Activated CD4-positive, alpha-beta T cell treated with anti-CD3 and anti-CD28 coated beads, Interleukin-10, Interleukin-2, amounts not matched to agents 100 ng/mL and 50 ng/mL, durations not matched to agents 16 hours and 8 hours (primary cell): ENCODE measurements around the gene FIGNL2.
"Not testable (repeated sequence)": the region's sequence is repeated elsewhere in the genome, so short reads cannot be mapped to it uniquely, and the experiment has no call there.

ENCODE experiments used
- DNase-seq: peaks from one replicate; pipeline ENCODE4 v3.0.0-alpha.2; 2020

FIGNL2 gene

GRCh38 chr12:51813931-51814310 is 34.6 kb downstream of the FIGNL2 start:
- no peak for DNase-seq

GRCh38 chr12:51812871-51813270 is 35.6 kb downstream of the FIGNL2 start:
- no peak for DNase-seq

GRCh38 chr12:51811203-51812202 is 37.0 kb downstream of the FIGNL2 start:
- no peak for DNase-seq

GRCh38 chr12:51809193-51809592 is 39.3 kb downstream of the FIGNL2 start:
- no peak for DNase-seq

DNA sequence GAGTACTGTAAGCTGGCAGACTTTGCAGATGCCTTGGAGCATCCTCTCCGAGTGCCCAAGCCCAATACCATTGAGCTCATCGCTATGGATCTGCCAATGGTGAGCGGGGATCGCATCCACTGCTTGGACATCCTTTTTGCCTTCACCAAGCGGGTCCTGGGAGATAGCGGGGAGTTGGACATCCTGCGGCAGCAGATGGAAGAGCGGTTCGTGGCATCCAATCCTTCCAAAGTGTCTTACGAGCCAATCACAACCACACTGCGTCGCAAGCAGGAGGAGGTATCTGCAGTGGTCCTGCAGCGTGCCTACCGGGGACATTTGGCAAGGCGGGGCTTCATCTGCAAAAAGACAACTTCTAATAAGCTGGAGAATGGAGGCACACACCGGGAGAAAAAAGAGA is 41.6 kb downstream of the FIGNL2 start:
- no peak for DNase-seq

DNA sequence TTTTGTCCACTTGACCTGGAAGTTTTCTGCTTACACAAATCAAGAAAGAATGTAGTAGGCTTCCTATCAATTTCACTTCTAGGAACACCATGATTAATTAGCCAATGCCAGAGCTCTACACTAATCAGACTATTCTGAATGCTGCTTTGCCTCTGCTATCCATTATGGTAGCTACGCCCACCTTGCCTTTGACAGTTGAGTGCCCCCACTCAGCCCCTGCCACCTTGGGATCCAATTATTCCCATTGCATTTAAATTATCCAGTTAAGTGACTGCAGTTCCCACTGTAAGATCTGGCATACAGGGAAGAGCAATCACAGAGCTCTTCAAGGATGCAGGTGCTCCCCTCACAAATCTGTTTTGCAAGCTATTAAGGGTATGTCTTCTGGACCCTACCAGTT is 47.5 kb downstream of the FIGNL2 start:
- no peak for DNase-seq

DNA sequence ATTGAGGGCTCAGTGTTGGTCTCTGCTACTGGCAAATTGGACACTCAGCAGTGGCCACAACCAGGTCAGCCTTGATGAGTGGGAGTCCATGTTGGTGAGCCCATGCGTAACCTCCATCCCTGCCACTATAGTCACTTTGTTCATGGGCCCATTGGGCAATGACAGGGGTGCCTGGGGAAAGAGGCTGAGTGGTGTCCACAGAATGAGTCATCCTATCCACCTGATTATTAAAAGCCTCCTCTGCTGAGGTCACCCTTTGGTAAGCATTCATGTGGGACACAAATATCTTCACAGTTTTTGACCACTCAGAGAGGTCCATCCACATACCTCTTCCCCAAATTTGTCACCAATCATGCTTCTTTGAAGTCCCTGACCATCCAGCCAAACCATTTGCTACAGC is 50.0 kb downstream of the FIGNL2 start:
- no peak for DNase-seq

DNA sequence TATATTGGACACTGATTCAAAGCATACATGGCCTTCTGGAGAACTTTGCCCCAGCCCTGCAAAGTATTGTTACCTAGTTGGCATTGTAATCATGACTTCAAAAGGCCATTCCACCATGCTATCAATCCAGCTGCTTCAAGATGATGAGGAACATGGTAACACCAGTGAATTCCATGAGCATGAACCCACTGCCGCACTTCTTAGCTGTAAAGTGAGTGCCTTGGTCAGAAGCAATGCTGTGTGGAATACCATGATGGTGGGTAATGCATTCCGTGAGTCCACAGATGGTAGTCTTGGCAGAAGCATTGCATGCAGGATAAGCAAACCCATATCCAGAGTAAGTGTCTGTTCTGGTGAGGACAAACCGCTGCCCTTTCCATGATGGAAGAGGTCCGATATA is 50.5 kb downstream of the FIGNL2 start:
- DNase-seq: not testable (repeated sequence)

DNA sequence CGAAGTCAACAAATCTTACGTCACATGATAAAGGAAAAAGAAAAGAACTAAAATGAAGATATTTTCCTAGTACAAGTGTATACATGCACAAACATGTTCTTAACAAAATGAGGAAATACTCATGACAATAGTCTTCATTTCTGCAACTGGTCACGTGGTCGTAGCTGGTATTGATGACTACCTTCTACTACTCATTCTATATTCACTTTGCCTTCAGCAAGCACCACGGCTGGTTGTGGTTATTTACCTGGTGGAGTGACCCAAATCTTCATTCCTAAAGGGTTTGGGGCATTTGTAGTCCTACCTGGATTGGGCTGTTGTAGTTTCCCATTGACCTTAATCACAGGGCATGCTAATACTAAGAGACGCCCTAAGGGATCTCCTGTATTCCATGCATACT is 51.2 kb downstream of the FIGNL2 start:
- DNase-seq: no peak

- no peak for DNase-seq
These were observed 55.3 kb downstream of the FIGNL2 start for GRCh38 chr12:51793201-51793600.

GRCh38 chr12:51792417-51792816 is 56.1 kb downstream of the FIGNL2 start:
- no peak for DNase-seq

DNA sequence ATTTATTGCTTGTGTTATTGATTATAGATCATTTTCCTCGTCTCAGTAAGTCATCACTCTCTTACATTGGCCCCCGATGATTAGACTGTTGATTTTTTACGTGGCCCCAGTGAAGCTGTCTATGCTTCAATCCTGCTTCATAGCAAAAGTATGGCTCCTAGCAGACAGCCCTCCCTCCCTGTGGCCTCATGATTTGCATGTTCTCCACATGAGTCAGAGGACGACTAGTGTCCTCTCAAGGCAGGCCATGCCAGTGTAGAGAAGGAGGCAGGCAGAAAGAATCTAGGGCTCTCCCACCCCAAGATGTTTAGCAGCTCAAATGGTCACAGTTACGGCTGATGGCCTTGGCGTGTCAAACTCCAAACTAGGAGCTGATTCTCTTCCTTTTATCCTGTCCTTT is 59.6 kb downstream of the FIGNL2 start:
- DNase-seq: no peak

- no peak for DNase-seq
These were observed 62.6 kb downstream of the FIGNL2 start for GRCh38 chr12:51785906-51786305.

GRCh38 chr12:51784688-51785087 is 63.8 kb downstream of the FIGNL2 start:
- no peak for DNase-seq

DNA sequence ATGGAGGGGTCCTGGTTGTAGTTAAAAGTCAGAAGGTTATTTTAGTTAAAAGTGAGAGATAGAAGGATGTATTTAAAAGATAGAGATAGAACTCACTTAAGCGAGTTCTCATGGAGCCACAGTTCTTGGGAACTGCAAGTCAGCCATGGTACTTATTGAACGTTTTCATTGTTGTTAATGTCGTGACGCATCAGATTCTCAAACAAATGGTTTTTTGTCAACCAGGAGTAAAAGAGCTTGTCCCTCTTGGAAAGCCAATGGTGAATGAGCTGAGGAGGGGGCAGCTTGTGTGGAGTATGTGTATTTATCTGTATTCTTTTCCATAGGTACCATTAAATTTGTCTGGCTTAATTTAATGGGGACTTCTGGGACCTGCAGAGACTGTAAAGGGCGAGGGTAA is 68.6 kb downstream of the FIGNL2 start:
- DNase-seq: no peak

DNA sequence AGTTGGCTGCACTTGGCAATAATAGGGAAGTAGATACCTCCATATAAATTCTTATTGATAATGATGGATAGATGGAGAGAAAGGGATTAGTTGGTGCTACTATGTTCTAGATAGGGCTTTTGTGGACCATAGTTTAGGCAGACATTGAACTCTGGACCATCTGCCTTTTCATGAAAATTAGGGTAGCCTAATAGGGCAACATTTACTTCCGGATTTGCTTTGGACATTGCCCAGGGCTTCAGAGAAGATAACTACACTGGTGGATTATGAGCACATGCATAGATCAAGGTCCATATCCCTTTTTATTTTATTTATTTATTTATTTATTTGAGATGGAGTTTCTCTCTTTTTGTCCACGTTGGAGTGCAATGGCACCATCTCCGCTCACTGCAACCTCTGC is 70.5 kb downstream of the FIGNL2 start:
- DNase-seq: no peak

DNA sequence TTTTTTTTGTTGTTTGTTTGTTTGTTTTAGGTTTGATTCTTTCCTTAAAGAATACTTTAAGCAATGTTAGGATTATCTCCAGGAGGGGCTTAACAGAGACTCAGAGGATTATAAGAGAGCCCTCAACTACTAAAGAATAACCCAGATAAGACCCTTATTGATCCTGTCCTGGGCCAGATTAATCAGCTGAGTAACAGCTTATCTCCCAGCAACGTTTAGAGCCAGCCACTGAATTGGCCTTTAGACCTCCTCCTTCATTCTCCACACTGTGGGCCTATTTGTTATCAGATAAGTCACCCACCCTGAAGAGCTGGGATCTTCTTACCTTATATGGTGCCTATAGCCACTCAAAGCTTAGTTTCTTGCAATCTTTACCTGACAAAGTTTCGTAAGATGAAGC is 71.1 kb downstream of the FIGNL2 start:
- no peak for DNase-seq

- DNase-seq: no peak
These were observed 73.6 kb downstream of the FIGNL2 start for GRCh38 chr12:51774933-51775332.

DNA sequence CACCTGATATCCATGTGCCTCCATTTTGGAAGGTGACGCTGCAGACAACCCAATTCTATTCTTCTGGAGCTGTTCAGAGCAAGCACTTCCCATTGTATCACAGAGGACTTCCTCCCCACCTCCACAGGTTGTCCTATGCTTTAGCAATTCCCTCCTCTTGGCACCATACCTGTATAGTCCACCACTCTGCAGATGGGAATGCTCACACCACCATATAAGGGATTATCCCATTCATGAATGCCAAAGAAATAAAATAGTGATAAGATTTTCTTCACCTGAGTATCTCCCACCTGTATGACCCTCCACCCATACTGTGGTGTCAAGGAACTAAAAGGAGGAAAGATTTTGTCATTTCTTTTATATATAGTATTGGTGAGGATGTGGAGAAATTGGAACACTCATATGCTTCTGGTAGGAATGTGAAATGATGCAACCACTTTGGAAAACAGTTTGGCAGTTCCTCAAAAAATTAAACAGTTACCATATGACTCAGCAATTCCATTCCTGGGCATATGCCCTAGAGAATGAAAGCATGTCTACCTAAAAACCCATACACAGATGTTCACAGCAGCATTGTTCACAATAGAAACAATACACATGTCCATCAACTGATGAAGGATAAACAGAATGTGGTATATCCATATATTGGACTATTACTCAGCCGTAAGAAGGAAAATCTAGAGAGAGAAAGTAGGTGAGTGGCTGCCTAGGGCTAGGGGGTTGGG is 75.2 kb downstream of the FIGNL2 start:
- no peak for DNase-seq

- no peak for DNase-seq
These were observed 77.5 kb downstream of the FIGNL2 start for GRCh38 chr12:51771008-51771407.
